ENCODE results near the gene RTP5. TPM values are rescaled to one million over a fixed set of nuclear protein-coding genes. Genes with fewer than 3 reads are reported as not detected.
"Not testable (repeated sequence)": the region's sequence is repeated elsewhere in the genome, so short reads cannot be mapped to it uniquely, and the experiment has no call there.

RTP5 gene
- total RNA-seq, 1 experiment from 2014 or later: not detected

DNA sequence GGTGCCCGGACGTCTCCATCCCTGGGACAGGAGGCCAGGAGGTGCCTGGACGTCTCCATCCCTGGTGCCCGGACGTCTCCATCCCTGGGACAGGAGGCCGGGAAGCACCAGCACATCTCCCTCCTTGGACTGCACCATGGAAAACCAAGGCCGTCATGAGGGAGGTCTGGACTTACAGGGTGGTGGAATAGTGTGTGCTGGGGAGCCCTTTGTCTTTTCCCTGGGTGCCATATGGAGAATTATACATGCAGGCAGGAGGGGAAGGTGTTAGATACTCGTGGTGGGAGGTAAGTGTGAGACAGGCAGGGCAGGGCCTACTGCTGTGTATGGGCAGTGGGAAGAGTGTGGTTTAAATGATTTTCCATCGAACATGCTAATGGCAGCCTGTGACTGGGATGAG lies 52.9 kb downstream of the RTP5 start:
- H3K79me2 ChIP-seq (ENCODE audit: low read length): no peaks in the 10 kb centered on the region
- no peak overlapping the region for H3K4me2 ChIP-seq (ENCODE audit: low read depth, low read length, poor library complexity, severe bottlenecking)
- DNase-seq: no peak
- no peak overlapping the region for H3K9ac ChIP-seq (ENCODE audit: low read length)
- H2AFZ ChIP-seq (ENCODE audit: low read length): no peak overlapping the region
- H3K4me3 ChIP-seq (ENCODE audit: low read length): no peak overlapping the region
- H3K9me3 ChIP-seq (ENCODE audit: low read length): no peaks in the 10 kb centered on the region
- no peaks in the 10 kb centered on the region for H3K36me3 ChIP-seq (ENCODE audit: insufficient read depth, low read length)
- H3K4me1 ChIP-seq (ENCODE audit: low read length): no peaks in the 10 kb centered on the region
- H3K27me3 ChIP-seq (ENCODE audit: low read length): no peaks in the 10 kb centered on the region
- H3K9me2 ChIP-seq (replicated peaks; ENCODE audit: insufficient read depth, low read length): no peaks in the 10 kb centered on the region
- no peak overlapping the region for H3K27ac ChIP-seq (ENCODE audit: low read length)
- peaks cover 7% of the 10 kb centered on the region; the same call in 1 of the 2 replicates for H4K20me1 ChIP-seq (ENCODE audit: insufficient read depth, low read depth, low read length)

DNA sequence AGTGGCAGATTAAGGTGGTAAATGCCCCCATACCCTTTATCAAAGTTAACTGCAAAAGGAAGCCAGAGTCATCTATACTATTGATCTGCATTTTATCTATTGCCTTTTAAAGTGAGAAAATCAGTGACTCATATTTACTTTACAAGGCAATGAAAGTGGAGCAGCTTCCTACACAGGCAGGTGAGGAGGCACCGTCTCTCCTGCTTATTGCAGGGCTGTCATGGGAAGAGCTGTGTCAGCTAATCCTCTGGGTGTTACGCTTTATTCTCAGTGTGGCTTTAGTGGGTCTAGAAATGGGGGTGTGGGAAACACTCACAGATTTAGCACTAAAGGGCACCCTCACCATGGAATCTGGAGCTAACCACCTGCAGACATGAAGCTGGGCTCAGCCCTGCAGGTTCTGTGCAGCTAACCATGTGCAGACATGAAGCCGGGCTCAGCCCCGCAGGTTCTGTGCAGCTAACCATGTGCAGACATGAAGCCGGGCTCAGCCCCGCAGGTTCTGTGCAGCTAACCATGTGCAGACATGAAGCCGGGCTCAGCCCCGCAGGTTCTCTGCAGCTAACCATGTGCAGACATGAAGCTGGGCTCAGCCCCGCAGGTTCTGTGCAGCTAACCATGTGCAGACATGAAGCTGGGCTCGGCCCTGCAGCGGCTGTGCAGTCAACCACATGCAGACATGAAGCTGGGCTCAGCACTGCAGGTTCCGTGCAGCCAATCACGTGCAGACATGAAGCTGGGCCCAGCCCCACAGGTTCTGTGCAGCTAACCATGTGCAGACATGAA lies 53.5 kb downstream of the RTP5 start:
- not testable (repeated sequence) for H3K9ac ChIP-seq (ENCODE audit: low read length); H3K4me2 ChIP-seq (ENCODE audit: low read depth, low read length, poor library complexity, severe bottlenecking); H3K27me3 ChIP-seq (ENCODE audit: low read length); H2AFZ ChIP-seq (ENCODE audit: low read length); H3K4me1 ChIP-seq (ENCODE audit: low read length); H3K27ac ChIP-seq (ENCODE audit: low read length); H3K9me3 ChIP-seq (ENCODE audit: low read length); H3K36me3 ChIP-seq (ENCODE audit: insufficient read depth, low read length); DNase-seq; H3K9me2 ChIP-seq (replicated peaks; ENCODE audit: insufficient read depth, low read length); H3K79me2 ChIP-seq (ENCODE audit: low read length); H4K20me1 ChIP-seq (ENCODE audit: insufficient read depth, low read depth, low read length); H3K4me3 ChIP-seq (ENCODE audit: low read length)

Other genes starting within 250 kb of the RTP5 start
- gene THAP4, start 232.6 kb upstream of the RTP5 start, total RNA-seq (2014; rRNA removed; shearing (Covaris generic); ENCODE audit: low replicate concordance): 45.4 and 107 TPM in 2 replicates
- 63.9 and 66.6 TPM in 2 replicates for gene ATG4B, start 232.0 kb upstream of the RTP5 start, total RNA-seq (2014; rRNA removed; shearing (Covaris generic); ENCODE audit: low replicate concordance)
- gene DTYMK, start 182.9 kb upstream of the RTP5 start, total RNA-seq (2014; rRNA removed; shearing (Covaris generic); ENCODE audit: low replicate concordance): 29.1 and 32.0 TPM in 2 replicates
- gene ING5, start 167.7 kb upstream of the RTP5 start, total RNA-seq (2014; rRNA removed; shearing (Covaris generic); ENCODE audit: low replicate concordance): 34.4 and 46.8 TPM in 2 replicates
- gene D2HGDH, start 135.1 kb upstream of the RTP5 start, total RNA-seq (2014; rRNA removed; shearing (Covaris generic); ENCODE audit: low replicate concordance): 21.2 and 35.9 TPM in 2 replicates
- not detected in 2 replicates for gene GAL3ST2, start 92.9 kb upstream of the RTP5 start, total RNA-seq (2014; rRNA removed; shearing (Covaris generic); ENCODE audit: low replicate concordance)
- not detected in 2 replicates for gene NEU4, start 60.5 kb upstream of the RTP5 start, total RNA-seq (2014; rRNA removed; shearing (Covaris generic); ENCODE audit: low replicate concordance)
- 0.07 TPM in 1 of 2 replicates, not detected in the other for gene PDCD1, start 10.8 kb upstream of the RTP5 start, total RNA-seq (2014; rRNA removed; shearing (Covaris generic); ENCODE audit: low replicate concordance)

Data from Karpas-422 (cell line).